Measurements from ENCODE around the gene DLG2.
"Not testable (repeated sequence)": the region's sequence is repeated elsewhere in the genome, so short reads cannot be mapped to it uniquely, and the experiment has no call there.

The DLG2 gene

GRCh38 chr11:85385111-85385510 lies 242.0 kb downstream of the DLG2 start:
- DNase-seq (ENCODE audit: low read depth), result no peak
- TF ChIP-seq, protein P1, sequence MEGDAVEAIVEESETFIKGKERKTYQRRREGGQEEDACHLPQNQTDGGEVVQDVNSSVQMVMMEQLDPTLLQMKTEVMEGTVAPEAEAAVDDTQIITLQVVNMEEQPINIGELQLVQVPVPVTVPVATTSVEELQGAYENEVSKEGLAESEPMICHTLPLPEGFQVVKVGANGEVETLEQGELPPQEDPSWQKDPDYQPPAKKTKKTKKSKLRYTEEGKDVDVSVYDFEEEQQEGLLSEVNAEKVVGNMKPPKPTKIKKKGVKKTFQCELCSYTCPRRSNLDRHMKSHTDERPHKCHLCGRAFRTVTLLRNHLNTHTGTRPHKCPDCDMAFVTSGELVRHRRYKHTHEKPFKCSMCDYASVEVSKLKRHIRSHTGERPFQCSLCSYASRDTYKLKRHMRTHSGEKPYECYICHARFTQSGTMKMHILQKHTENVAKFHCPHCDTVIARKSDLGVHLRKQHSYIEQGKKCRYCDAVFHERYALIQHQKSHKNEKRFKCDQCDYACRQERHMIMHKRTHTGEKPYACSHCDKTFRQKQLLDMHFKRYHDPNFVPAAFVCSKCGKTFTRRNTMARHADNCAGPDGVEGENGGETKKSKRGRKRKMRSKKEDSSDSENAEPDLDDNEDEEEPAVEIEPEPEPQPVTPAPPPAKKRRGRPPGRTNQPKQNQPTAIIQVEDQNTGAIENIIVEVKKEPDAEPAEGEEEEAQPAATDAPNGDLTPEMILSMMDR (IDR thresholded peaks at IDR 0.05; ENCODE audit: low read length, missing control alignments), result no peak
- no peak overlapping the region for H3K4me3 ChIP-seq (replicated peaks; ENCODE audit: low read depth, low read length)

GRCh38 chr11:85379066-85379465 lies 248.1 kb downstream of the DLG2 start:
- TF ChIP-seq, protein P1 (IDR thresholded peaks at IDR 0.05; ENCODE audit: low read length, missing control alignments), result no peak
- DNase-seq (ENCODE audit: low read depth), result no peak
- no peak overlapping the region for H3K4me3 ChIP-seq (replicated peaks; ENCODE audit: low read depth, low read length)

DNA sequence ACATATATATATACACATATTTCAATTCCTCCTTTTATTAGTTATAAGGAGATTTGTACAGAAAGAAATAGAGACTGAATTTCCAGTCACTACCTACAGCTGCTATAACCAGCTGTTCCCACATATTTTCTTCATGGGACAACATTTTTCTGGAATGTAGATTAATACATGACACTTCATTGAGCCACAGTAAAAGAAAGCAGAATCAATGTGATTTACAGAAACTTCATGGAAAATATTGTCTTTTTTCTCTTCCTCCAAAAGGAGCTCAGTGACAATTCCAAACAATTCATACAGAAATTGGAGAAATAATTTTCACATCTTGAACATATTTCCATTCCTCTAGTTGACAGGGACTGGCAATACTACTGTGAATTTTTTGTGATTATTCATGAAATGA lies 249.2 kb downstream of the DLG2 start:
- no peak overlapping the region for H3K4me3 ChIP-seq (replicated peaks; ENCODE audit: low read depth, low read length)
- DNase-seq (ENCODE audit: low read depth), result no peak
- TF ChIP-seq, protein P1 (IDR thresholded peaks at IDR 0.05; ENCODE audit: low read length, missing control alignments), result no peak

DNA sequence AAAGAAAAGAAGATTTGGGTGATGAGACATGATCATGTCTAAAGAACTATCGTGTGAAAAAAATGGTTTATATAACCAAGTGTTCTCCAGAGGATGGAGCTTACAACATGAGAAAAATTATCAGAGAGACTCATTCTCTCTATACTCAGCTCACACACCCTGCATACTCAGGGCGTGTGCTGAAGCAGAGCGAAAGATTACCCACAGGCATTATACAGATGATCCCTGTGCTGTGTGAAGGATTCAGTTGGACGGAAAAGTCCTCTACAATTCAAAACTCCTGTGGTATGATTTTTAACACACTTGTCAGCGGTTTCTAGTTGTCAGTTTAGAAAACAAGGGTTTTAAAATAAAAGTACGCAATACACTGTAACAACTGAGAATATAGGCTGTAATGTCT lies 267.3 kb downstream of the DLG2 start:
- DNase-seq (ENCODE audit: low read depth), result no peak

DNA sequence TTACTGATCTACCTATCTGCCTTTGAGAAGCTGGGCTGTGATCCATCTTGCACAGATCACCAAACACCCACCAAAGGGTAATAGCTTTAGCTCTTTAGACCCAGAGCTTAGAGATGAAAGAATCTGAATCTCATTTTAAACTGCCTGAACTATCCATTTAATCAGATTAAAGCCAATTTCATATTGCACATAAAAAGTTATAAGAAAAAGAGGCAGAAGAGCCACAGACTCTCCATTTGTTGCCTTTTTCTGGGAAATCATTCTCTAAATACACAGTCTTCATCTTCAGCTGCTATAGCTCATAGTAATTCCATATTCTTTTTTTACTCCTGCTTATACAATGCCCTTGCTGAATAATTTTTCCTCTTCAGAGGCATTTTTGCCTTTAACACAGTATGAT lies 271.2 kb downstream of the DLG2 start:
- no peak for DNase-seq (ENCODE audit: low read depth)
- no peak overlapping the region for H3K4me3 ChIP-seq (replicated peaks; ENCODE audit: low read depth, low read length)
- TF ChIP-seq, protein P1 (IDR thresholded peaks at IDR 0.05; ENCODE audit: low read length, missing control alignments), result no peak

More for the DNA sequence above, 267.3 kb downstream of the DLG2 start:
- TF ChIP-seq, protein P1 (IDR thresholded peaks at IDR 0.05; ENCODE audit: low read length, missing control alignments), result no peak
- no peak overlapping the region for H3K4me3 ChIP-seq (replicated peaks; ENCODE audit: low read depth, low read length)

- not testable (repeated sequence) for H3K4me3 ChIP-seq (replicated peaks; ENCODE audit: low read depth, low read length); DNase-seq (ENCODE audit: low read depth)
Measured at GRCh38 chr11:85349539-85349938, 277.6 kb downstream of the DLG2 start.

DNA sequence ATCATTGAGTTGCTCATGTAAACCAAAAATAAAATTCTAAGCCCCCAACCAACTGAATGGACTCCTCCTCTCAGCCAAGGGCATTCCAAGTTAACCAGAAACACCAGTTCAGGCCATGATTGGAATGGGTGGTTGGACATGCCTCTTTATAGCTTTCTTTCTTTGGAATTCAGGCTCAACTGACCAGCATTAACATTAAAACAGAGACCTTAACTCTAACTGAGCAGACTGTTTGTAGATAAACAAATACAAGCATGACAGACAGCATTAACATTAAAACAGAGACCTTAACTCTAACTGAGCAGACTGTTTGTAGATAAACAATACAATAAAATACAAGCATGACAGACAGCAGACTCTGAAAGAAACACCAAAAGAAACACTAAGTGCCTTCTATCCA lies 278.2 kb downstream of the DLG2 start:
- no peak overlapping the region for H3K4me3 ChIP-seq (replicated peaks; ENCODE audit: low read depth, low read length)
- TF ChIP-seq, protein P1 (IDR thresholded peaks at IDR 0.05; ENCODE audit: low read length, missing control alignments), result no peak
- DNase-seq (ENCODE audit: low read depth), result no peak
